GM13977 (cell line): ENCODE measurements around the gene TDRD1.
"Not testable (repeated sequence)": the region's sequence is repeated elsewhere in the genome, so short reads cannot be mapped to it uniquely, and the experiment has no call there.

Experiments
- DNase-seq: peaks from one replicate; pipeline ENCODE4 v3.0.0; 2012; ENCODE audit warnings: low spot score
- in situ Hi-C: fragments of 300-500 bp; cut with MboI; formaldehyde crosslinking; loops from one replicate; pipeline ENCODE4 v1.12.0; 2022; ENCODE audit warnings: low sequenced_read_pairs, low pct_unique_long_range_greater_than_20kb, mixed read lengths, inconsistent platforms; ENCODE audit not compliant: unreplicated experiment
- TF ChIP-seq, protein P1 (sequence below): IDR thresholded peaks from 2 replicates; pipeline ENCODE4 v1.5.1; 2012; ENCODE audit warnings: mild to moderate bottlenecking, control low read depth; ENCODE audit not compliant: insufficient read depth; ENCODE audit errors: extremely low read depth, missing control alignments

Gene TDRD1, protein sequence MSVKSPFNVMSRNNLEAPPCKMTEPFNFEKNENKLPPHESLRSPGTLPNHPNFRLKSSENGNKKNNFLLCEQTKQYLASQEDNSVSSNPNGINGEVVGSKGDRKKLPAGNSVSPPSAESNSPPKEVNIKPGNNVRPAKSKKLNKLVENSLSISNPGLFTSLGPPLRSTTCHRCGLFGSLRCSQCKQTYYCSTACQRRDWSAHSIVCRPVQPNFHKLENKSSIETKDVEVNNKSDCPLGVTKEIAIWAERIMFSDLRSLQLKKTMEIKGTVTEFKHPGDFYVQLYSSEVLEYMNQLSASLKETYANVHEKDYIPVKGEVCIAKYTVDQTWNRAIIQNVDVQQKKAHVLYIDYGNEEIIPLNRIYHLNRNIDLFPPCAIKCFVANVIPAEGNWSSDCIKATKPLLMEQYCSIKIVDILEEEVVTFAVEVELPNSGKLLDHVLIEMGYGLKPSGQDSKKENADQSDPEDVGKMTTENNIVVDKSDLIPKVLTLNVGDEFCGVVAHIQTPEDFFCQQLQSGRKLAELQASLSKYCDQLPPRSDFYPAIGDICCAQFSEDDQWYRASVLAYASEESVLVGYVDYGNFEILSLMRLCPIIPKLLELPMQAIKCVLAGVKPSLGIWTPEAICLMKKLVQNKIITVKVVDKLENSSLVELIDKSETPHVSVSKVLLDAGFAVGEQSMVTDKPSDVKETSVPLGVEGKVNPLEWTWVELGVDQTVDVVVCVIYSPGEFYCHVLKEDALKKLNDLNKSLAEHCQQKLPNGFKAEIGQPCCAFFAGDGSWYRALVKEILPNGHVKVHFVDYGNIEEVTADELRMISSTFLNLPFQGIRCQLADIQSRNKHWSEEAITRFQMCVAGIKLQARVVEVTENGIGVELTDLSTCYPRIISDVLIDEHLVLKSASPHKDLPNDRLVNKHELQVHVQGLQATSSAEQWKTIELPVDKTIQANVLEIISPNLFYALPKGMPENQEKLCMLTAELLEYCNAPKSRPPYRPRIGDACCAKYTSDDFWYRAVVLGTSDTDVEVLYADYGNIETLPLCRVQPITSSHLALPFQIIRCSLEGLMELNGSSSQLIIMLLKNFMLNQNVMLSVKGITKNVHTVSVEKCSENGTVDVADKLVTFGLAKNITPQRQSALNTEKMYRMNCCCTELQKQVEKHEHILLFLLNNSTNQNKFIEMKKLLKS

DNA sequence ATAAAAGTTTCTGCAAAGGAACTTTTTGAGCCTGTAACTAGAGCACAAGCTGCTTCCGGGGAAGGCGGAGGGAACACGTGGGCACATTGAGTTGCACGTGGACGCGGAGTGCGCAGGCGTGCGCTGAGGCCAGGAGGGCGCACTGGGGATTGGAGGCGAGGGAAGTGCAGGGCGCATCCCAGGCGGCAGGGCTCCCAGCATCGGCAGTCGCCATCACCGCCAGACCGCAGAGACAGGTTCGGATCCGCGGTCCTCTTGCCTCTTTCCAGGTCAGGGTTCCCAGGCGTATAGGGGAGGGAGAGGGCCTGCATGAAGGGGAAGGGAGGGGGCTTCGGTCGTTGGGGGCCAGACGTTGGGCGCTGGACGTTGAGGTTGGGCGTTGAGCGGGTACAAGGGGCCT lies at the start of gene TDRD1:
Gene TDRD1, plus strand, starts transcription at position 206 of the 400 bp plus-strand sequence. CDS start 8,479 bp downstream, outside the sequence.
- TF ChIP-seq, protein P1, sequence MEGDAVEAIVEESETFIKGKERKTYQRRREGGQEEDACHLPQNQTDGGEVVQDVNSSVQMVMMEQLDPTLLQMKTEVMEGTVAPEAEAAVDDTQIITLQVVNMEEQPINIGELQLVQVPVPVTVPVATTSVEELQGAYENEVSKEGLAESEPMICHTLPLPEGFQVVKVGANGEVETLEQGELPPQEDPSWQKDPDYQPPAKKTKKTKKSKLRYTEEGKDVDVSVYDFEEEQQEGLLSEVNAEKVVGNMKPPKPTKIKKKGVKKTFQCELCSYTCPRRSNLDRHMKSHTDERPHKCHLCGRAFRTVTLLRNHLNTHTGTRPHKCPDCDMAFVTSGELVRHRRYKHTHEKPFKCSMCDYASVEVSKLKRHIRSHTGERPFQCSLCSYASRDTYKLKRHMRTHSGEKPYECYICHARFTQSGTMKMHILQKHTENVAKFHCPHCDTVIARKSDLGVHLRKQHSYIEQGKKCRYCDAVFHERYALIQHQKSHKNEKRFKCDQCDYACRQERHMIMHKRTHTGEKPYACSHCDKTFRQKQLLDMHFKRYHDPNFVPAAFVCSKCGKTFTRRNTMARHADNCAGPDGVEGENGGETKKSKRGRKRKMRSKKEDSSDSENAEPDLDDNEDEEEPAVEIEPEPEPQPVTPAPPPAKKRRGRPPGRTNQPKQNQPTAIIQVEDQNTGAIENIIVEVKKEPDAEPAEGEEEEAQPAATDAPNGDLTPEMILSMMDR, result no peak
- in situ Hi-C loops, result no loop called here
- no peak for DNase-seq

DNA sequence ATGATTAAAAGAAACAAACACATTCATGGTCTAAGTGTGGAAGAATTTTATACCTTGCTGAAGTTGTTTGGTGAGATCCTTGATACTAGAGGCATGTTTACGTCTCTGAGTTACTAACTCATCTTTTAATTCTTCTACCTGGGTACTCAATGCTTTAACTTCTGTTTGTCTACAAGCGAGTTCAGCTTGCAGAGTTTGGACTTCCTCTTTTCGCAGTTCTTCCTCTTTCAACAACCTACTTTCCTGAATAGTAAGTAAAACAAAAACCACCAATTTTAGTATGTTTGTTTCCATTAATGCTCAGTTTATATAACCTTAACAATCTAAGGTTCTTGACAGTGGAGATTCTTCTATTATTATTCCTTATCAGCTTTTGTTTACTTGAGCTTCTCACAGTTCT lies 48.1 kb upstream of the TDRD1 start:
- in situ Hi-C loops, result no loop called here
- TF ChIP-seq, protein P1, result no peak
- no peak for DNase-seq

DNA sequence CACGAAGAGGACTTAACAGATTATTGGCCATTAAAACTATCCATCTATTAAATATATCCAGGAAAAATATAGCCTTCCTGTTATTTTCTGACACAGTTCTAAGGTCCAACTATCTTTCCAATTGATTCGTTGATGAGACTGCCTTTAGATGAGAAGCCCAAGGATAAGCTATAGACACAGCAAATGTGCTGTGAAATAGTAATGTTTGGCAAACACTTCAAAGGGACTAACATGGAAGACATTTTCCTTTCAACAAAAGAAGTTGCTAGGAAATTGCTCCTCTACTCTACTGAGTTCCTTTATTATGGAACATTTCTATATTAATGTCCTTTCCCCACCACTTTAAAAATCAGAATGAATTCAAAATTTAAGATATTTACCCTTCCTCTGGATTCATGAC lies 43.7 kb upstream of the TDRD1 start:
- in situ Hi-C loops, result no loop called here
- TF ChIP-seq, protein P1, result no peak
- DNase-seq, result no peak

DNA sequence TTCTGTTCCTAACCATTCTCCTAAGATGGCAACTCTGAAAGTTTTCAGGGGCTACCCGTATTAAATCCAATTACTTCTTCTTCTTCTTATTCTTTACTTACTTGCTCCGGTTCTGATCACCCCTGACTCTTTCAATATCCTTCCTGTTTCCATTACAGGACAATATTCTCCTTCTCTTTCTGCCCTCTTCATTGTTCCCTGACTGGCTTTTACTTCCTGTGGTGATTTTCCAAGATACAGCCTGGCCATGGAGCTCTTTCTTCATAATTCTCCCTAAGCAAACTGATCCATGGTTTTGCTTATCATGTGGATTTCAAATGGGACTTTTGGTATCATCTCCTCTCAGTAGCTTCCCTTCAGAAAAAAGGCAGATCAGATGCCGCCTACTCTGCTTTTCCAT lies 40.6 kb upstream of the TDRD1 start:
- TF ChIP-seq, protein P1, result no peak
- in situ Hi-C loops, result no loop called here
- DNase-seq, result no peak

DNA sequence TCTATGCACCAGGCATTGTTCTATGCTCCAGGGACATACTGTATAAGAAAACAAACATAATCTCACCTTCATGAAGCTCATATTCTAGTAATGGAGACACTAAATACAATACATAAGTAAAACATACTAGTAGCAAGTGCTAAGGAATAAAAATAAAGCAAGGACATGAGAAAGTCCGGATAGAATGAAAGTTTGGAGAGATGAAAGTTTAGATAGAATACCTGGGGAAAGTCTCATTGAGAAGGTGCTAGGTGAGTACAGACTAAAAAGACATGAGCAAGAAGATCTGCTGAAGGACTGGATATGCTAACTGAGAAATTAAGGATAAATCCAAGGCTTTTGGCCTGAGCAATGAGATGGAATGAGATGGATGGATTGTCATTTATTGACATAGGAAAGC lies 39.1 kb upstream of the TDRD1 start:
- DNase-seq, result no peak
- in situ Hi-C loops, result no loop called here
- TF ChIP-seq, protein P1, result no peak

DNA sequence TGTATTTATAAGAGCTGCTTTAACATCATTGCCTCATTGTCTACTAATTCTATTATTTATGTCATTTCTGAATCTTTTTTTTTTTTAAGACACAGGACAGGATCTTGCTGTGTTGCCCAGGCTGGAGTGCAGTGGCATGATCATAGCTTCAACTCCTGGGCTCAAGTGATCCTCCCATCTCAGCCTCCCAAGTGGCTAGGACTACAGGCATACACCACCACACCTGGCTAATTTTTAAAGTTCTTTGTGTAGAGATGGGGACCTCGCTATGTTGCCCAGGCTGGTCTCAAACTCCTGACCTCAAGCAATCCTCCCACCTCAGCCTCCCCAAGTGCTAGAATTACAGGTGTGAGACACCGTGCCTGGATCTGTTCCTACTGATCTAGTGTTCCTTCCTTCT lies 38.3 kb upstream of the TDRD1 start:
- in situ Hi-C loops, DNase-seq: not testable (repeated sequence)
